ENCODE measurements around the gene TESK1. TPM values are rescaled to one million over a fixed set of nuclear protein-coding genes. Genes with fewer than 3 reads are reported as not detected.
"Not testable (repeated sequence)": the region's sequence is repeated elsewhere in the genome, so short reads cannot be mapped to it uniquely, and the experiment has no call there.

Gene TESK1
- total RNA-seq, 1 donor from 2014 or later: 5.2 TPM

DNA sequence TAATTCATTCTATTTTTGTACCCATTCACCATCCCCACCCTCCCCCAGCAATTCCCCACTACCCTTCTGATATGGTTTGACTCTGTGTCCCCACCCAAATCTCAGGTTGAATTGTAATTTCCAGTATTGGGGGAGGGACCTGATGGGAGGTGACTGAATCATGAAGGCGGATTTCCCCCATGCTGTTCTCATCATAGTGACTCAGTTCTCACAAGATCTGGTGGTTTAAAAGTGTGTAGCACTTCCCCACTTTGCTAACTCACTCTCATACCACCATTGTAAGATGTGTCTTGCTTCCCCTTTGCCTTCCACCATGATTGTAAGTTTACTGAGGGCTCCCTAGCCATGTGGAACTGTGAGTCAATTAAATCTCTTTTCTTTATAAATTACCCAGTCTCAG, 25.9 kb upstream of the TESK1 start:
- no peak overlapping the region for H3K9ac ChIP-seq
- peaks cover 16% of the 10 kb centered on the region for H3K9me3 Mint-ChIP-seq
- H3K4me3 ChIP-seq: no peak overlapping the region
- H3K27me3 ChIP-seq: no peaks in the 10 kb centered on the region
- no peaks in the 10 kb centered on the region for H3K36me3 ChIP-seq
- H3K36me3 Mint-ChIP-seq: peaks cover 6% of the 10 kb centered on the region
- H3K79me2 ChIP-seq (ENCODE audit: low read depth): no peaks in the 10 kb centered on the region
- H3K27ac ChIP-seq: no peak overlapping the region
- no peak for DNase-seq (ENCODE audit: low spot score)
- H3K27me3 Mint-ChIP-seq (ENCODE audit: insufficient read depth, low read depth): no peaks in the 10 kb centered on the region
- no peak for TF ChIP-seq EZH2phosphoT487 (IDR thresholded peaks at IDR 0.05)
- no peaks in the 10 kb centered on the region for H3F3A ChIP-seq (ENCODE audit: low read depth)
- peaks cover 3% of the 10 kb centered on the region for H3K4me1 Mint-ChIP-seq
- no peaks in the 10 kb centered on the region for H3K9me3 ChIP-seq (ENCODE audit: low read depth)
- no peak overlapping the region for H3K4me3 Mint-ChIP-seq
- H4K20me1 ChIP-seq (ENCODE audit: low read depth): no peaks in the 10 kb centered on the region
- no peak overlapping the region for H3K27ac Mint-ChIP-seq
- no peak overlapping the region for H2AFZ ChIP-seq (replicated peaks)
- H3K4me2 ChIP-seq: no peak overlapping the region
- H3K4me1 ChIP-seq: no peaks in the 10 kb centered on the region

DNA sequence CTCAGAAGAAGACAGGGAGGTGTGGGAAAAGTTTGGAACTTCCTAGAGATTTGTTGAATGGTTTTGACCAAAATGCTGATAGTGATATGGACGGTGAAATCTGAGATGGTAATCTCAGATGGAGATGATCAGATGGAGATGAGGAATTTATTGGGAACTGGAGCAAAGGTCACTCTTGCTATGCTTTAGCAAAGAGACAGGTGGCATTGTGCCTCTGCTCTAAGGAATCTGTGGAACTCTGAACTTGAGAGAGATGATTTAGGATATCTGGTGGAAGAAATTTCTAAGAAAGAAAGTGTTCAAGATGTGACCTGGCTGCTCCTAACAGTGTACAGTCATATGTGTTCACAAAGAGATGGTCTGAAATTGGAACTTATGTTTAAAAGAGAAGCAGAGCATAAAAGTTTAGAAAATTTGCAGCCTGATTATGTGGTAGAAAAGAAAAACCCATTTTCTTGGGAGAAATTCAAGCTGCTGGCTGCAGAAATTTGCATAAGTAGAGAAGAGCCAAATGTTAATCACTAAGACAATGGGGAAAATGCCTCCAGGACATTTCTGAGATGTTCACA, 25.3 kb upstream of the TESK1 start:
- not testable (repeated sequence) for H3K4me3 ChIP-seq; H3K4me2 ChIP-seq; H3K9ac ChIP-seq; H3K27me3 Mint-ChIP-seq (ENCODE audit: insufficient read depth, low read depth); H3K27ac ChIP-seq; H2AFZ ChIP-seq (replicated peaks); H3K4me3 Mint-ChIP-seq; H3K4me1 ChIP-seq; H3K27me3 ChIP-seq; H3K36me3 ChIP-seq; DNase-seq (ENCODE audit: low spot score); H3F3A ChIP-seq (ENCODE audit: low read depth); H3K27ac Mint-ChIP-seq; H4K20me1 ChIP-seq (ENCODE audit: low read depth); H3K9me3 ChIP-seq (ENCODE audit: low read depth); H3K79me2 ChIP-seq (ENCODE audit: low read depth); H3K36me3 Mint-ChIP-seq; H3K4me1 Mint-ChIP-seq
- H3K9me3 Mint-ChIP-seq: peaks cover 16% of the 10 kb centered on the region

DNA sequence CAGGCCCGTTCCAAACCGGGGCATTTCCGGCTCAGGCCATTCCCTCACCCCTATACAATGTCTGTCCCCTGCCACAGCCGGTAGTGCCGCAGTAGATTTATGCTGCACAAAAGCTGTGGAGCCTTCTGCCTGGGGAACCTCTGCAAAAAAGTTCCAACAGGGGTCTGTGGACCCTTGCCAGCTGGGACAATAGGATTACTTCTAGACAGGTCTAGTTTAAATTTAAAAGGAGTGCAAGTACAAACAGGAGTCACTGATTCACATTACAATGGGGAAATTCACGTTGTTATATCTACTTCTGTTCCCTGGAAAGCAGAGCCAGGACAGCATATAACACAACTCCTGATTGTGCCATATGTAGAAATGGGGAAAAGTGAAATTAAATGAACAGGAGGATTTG, 21.5 kb upstream of the TESK1 start:
- not testable (repeated sequence) for H3K27me3 Mint-ChIP-seq (ENCODE audit: insufficient read depth, low read depth); H3K27ac ChIP-seq; H3K9me3 ChIP-seq (ENCODE audit: low read depth); H2AFZ ChIP-seq (replicated peaks); H3K4me3 ChIP-seq; H3K27me3 ChIP-seq; H3K27ac Mint-ChIP-seq; DNase-seq (ENCODE audit: low spot score); H3K36me3 ChIP-seq; H3K4me1 Mint-ChIP-seq; H3K36me3 Mint-ChIP-seq; H3F3A ChIP-seq (ENCODE audit: low read depth); H4K20me1 ChIP-seq (ENCODE audit: low read depth); H3K79me2 ChIP-seq (ENCODE audit: low read depth); H3K9ac ChIP-seq; H3K4me2 ChIP-seq; H3K4me1 ChIP-seq; H3K4me3 Mint-ChIP-seq
- H3K9me3 Mint-ChIP-seq: peaks cover 25% of the 10 kb centered on the region

GRCh38 chr9:35584681-35585080, 20.4 kb upstream of the TESK1 start:
- not testable (repeated sequence) for H3K79me2 ChIP-seq (ENCODE audit: low read depth); H3K27me3 Mint-ChIP-seq (ENCODE audit: insufficient read depth, low read depth); DNase-seq (ENCODE audit: low spot score); H3K9ac ChIP-seq; H3K36me3 Mint-ChIP-seq; H3K4me1 Mint-ChIP-seq; H3K27me3 ChIP-seq; H3K4me3 Mint-ChIP-seq; H2AFZ ChIP-seq (replicated peaks); H3K27ac ChIP-seq; H3K4me2 ChIP-seq; H3K4me1 ChIP-seq; H3K27ac Mint-ChIP-seq; H3K36me3 ChIP-seq; H3F3A ChIP-seq (ENCODE audit: low read depth); H3K4me3 ChIP-seq; H4K20me1 ChIP-seq (ENCODE audit: low read depth); H3K9me3 ChIP-seq (ENCODE audit: low read depth)
- peaks cover 22% of the 10 kb centered on the region for H3K9me3 Mint-ChIP-seq

DNA sequence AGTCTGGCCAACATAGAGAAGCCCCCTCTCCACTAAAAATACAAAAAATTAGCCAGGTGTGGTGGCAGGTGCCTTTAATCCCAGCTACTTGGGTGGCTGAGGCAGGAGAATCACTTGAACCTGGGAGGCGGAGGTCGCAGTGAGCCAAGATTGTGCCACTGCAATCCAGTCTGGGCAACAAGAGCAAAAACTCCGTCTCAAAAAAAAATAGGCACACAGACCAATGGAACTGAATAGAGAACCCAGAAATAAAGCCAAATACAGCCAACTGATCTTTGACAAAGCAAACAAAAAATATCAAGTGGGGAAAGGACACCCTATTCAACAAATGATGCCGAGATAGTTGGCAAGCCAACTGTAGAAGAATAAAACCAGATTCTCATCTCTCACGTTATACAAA, 16.6 kb upstream of the TESK1 start:
- H3K9ac ChIP-seq; H3F3A ChIP-seq (ENCODE audit: low read depth); H3K4me1 ChIP-seq; H3K4me2 ChIP-seq; H3K4me3 ChIP-seq; H3K36me3 ChIP-seq; H3K36me3 Mint-ChIP-seq; H3K4me1 Mint-ChIP-seq; H4K20me1 ChIP-seq (ENCODE audit: low read depth); H3K27ac Mint-ChIP-seq; H3K27me3 ChIP-seq; DNase-seq (ENCODE audit: low spot score); H3K79me2 ChIP-seq (ENCODE audit: low read depth); H3K4me3 Mint-ChIP-seq; H3K27me3 Mint-ChIP-seq (ENCODE audit: insufficient read depth, low read depth); H3K9me3 ChIP-seq (ENCODE audit: low read depth); H2AFZ ChIP-seq (replicated peaks); H3K27ac ChIP-seq: not testable (repeated sequence)
- H3K9me3 Mint-ChIP-seq: peaks cover 24% of the 10 kb centered on the region

DNA sequence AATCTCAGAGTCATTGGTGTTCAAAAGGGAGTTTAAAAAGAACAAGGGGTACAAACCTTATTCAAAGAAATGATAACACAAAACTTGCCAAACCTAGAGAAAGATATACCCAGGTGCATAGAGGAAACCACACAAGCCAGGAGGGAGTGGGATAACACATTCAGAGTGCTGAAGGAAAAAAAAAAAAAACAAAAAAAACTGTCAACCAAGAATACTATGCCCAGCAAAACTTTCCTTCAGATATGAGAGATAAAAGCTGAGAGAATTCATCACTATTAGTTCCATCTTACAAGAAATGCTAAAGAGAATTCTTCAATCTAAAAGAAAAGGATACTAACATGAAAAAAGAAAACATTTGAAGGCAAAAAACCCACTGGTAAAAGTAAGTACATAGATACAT, 11.5 kb upstream of the TESK1 start:
- Histone ChIP-seq H3F3A (ENCODE audit: low read depth) (no peaks in the 10 kb centered on the region), H3K27me3 (no peaks in the 10 kb centered on the region), H3K9me3 (ENCODE audit: low read depth) (no peaks in the 10 kb centered on the region), H3K4me1 (no peaks in the 10 kb centered on the region), H3K36me3 (no peaks in the 10 kb centered on the region), H4K20me1 (ENCODE audit: low read depth) (no peaks in the 10 kb centered on the region), H3K27ac (no peak overlapping the region), H2AFZ (replicated peaks) (no peak overlapping the region), H3K79me2 (ENCODE audit: low read depth) (no peaks in the 10 kb centered on the region), H3K4me3 (no peak overlapping the region), H3K9ac (no peak overlapping the region), H3K4me2 (no peak overlapping the region)
- H3K9me3 Mint-ChIP-seq: peaks cover 24% of the 10 kb centered on the region
- DNase-seq (ENCODE audit: low spot score): no peak
- no peak for TF ChIP-seq EZH2phosphoT487 (IDR thresholded peaks at IDR 0.05)
- no peak for TF ChIP-seq CTCF (IDR thresholded peaks at IDR 0.05)
- TF ChIP-seq EZH2 (IDR thresholded peaks at IDR 0.05): no peak
- peaks cover 8% of the 10 kb centered on the region for H3K36me3 Mint-ChIP-seq
- H3K4me3 Mint-ChIP-seq: no peak overlapping the region
- no peak overlapping the region for H3K27ac Mint-ChIP-seq
- peaks cover 4% of the 10 kb centered on the region for H3K27me3 Mint-ChIP-seq (ENCODE audit: insufficient read depth, low read depth)
- H3K4me1 Mint-ChIP-seq: no peaks in the 10 kb centered on the region

All from neural progenitor cell (in vitro differentiated cells).